ENCODE data around the gene JUN.
"Not testable (repeated sequence)": the region's sequence is repeated elsewhere in the genome, so short reads cannot be mapped to it uniquely, and the experiment has no call there.

JUN gene

DNA sequence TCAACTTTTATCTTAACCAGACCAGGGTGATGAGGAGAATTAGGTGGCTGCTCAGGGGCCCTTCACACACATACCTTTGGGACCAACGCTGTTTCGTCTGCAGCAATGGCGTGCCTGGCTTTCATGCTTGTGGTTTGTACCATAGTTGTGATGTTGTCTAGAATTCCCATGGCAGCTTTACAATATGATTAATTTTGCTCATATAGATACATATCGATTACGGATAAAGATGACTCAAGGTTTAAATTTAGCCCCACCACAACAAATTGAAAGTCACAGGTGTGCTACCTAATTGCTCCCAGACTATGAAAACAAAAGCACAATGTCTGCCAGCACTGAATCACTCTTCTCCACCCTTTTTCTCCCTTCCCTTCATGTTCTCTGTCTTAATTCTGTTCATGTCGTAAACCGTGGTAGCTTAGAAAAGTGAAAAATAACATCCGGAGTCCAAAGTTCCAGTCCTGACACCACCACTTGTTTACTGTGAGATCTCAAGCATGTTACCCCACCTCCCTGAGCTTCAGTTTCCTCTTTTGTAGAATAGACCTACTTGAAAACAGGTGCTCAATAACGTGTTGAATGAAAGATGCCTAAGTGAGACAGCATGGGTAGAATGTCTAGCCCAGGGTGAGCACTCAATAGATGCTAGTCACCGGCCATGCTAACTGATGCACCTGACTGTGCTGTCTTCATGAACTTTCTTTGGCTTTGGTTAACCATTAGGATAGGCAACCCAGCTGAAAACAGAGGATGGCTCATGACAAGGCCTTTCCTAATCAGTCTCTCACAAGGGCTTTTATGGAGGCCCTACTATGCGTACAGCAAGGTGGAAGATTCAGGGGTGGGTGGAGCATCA lies 22.1 kb upstream of the JUN start:
- no peak for DNase-seq

DNA sequence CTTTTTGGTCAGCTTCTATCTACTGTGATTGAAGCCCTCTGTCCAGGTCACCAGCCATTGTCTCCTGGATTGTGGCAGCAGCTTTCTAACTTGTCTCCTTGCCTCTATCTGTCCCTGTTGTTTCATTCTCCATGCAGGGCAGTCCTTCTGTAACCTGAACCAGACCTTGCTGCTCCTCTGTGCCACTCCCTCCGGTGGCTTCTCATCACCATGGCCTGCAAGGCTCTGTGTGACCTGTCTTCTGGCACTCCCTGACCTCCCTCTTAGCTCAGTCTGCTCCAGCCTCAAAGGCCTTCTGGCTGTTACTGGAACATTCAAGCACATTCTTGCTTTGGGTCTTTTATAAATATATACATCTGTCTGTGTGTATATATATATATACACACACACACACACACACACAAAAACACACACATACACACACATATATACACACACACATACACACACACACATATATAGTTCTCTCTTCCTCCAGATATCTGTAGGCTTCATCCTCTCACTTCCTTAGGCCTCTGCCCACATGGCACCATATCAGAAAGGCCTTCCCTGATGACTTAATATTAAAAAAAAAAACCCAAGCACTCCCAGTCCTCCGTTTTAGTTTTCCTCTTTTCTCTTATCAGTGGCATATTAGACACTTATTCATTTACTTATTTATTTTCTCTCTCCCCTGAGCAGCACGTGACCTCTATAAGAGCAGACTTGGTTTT lies 21.2 kb upstream of the JUN start:
- DNase-seq, result no peak

DNA sequence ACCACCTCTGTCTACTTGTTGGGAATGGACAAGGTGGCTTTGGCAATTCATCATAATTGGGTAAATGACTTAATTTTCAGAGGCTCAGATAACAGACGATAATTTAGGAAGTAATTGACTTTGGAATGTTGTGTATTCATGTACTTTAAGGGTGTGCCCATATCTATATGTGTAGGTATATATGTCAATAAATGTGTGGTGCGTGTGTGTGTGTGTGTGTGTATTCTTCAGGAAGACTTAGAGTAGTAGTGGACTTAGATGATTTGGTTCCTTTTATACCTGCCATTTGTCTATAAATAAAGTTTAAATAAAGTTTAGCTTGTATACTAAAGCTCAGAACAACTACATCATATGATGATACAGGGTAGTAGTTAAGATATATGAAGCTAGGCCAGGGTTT lies 20.0 kb upstream of the JUN start:
- no peak for DNase-seq

DNA sequence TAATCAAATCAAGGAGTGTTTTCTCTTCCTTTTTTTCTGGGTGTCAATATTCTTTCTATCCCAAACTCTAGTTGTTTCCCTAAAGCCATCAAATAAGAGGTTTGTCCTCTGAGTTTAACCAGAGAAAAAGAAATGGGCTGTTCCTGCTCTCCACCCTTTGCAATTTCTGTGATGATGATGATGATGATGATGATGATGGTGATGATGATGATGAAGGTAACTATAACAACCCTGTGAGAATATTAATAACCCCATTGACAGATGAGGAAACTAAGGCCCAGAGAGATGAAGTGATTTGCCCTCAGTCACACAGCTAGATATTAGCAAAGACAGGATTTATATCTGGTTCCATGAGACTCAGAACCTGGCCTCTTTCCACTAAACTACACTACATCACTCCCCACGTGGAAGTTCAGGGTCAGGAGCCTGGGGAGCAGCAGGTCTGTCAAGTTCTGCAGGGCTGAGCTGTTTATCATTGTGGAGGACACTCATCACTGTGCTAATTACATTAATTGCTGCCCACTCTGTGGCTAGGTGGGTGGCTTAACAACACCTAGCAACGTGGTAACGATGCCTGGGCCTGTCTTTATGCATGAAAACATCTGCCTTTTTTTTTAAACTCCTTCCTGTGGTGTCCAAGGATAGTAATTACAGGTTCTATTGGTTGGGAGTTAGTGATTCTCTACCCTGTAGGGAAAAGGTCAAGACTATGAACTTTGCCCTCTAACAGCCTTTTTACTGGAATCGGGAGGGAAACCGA lies 19.0 kb upstream of the JUN start:
- no peak for DNase-seq

DNA sequence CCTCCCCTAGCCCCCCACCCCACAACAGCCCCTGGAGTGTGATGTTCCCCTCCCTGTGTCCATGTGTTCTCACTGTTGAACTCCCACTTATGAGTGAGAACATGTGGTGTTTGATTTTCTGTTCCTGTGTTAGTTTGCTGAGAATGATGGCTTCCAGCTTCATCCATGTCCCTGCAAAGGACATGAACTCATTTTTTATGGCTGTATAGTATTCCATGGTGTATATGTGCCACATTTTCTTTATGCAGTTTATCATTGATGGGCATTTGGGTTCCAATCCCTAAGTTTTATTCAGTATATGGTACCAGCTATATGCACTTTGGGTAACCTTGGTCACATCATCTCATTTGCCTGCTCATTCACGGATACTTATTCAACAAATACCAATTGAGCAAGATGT lies 17.4 kb upstream of the JUN start:
- not testable (repeated sequence) for DNase-seq

DNA sequence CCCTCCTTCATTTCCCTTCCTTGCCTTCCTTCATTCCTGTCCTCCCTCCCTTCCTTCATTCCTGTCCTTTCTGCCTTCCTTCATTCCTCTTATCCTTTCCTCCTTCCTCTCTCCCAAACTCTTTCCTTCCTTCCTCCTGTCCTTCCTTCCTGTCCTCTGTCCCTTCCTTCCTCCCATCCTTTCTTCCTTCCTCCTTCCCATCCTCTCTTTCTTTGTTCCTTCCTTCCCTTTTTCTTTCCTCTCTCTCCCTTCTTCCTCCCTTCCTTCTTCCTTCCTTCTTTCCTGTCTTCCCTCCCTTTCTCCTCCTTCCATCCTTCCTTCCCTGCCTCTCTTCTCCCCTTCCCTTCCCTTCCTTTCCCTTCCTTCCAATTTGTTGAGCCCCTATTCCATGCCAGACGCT lies 15.8 kb upstream of the JUN start:
- no peak for DNase-seq

DNA sequence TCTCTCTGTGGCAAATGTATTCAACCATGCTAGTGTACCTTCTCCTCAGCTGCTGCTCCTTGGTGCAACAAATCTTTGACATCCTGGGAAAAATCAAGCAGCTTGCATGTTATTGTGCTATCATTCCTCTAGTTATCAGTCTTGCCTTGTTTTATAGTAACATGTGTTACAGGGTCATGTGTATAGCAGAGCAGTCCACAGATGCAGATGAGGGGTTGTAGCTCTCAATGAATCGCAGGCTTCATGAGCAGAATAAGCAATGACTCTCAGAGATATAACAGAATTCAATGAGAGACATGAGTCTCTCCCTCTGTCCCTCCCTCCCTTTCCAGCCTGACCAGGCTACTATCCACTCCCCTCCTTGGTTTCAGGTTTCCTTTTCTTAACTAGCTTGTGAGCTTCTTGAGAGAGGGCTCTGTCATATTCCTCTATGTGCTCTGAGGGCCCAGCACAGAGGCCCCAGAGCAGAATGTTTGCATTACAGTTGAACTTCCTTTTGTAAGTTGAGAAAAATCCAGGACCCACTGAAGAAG lies 15.1 kb upstream of the JUN start:
- no peak for DNase-seq

DNA sequence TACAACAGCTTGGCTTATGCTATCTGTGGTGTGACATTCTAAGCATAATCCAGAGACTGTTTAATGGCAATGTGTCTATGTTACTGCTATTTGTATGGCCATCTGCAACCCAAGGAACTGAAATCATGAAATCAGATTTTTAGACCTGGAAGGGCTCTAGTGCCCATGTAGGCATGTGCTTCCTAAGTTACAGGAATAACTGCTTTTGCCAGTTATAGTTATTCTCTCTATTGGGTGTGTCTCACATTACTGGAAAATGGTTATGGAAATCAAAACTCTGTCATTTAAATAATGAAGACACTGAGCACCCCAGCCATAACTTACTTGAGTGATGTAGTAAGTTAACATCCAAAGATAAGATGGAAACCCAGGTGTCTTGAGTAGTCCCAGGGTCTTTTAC lies 12.6 kb upstream of the JUN start:
- DNase-seq, result no peak

DNA sequence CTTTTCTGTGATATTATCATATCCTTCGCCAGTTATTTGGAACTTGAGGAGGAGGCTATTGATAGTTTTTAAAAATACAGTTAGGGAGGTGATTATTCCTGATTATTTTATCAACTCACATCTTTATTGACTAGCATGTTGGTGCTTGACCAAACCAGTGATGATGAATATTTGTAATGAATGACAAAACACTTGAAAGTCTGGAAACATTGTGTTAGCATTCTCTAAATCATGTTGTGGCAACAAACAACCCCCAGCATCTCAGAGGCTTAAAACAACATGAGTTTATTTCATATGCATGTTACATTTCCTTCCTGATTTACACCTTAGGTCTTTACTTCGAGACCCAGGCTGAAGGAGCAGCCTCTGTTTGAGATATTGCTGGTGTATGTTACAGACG lies 10.7 kb upstream of the JUN start:
- no peak for DNase-seq

DNA sequence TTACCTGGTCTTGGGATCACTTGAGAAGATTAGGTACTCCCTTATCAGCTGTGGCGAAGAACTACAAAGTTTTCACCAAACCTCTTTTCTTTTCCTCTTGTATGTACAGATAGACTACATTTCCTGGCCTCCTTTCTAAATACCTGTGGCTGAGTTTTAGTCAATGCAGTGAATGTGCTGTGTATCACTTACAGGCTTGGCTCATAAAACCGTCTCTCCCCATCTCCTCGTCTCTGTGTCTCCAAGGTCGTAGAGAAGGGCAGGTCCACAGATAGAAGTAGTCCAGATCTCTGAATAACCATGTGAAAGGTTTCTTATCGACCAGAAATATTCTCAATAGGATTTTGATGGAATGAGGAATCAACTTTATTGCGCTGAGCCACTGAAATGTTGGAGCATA lies 9.0 kb upstream of the JUN start:
- DNase-seq, result no peak

DNA sequence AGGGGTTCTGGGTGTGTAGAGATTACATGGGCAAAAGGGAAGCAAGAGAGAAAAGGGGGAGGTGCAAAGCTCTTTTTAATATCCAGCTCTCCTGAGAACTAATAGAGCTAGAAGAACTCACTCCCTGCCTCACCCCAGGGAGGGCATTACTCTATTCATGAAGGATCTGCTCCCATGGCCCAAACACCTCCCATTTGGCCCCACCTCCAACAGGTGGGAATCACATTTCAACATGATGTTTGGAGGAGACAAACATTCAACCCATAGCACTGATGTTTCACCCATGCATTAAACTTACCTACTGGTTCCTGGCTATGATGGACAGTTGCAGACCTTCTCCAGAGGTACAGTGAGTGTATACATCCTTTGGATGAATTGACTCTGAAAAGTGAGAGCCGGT lies 7.3 kb upstream of the JUN start:
- DNase-seq, result no peak

DNA sequence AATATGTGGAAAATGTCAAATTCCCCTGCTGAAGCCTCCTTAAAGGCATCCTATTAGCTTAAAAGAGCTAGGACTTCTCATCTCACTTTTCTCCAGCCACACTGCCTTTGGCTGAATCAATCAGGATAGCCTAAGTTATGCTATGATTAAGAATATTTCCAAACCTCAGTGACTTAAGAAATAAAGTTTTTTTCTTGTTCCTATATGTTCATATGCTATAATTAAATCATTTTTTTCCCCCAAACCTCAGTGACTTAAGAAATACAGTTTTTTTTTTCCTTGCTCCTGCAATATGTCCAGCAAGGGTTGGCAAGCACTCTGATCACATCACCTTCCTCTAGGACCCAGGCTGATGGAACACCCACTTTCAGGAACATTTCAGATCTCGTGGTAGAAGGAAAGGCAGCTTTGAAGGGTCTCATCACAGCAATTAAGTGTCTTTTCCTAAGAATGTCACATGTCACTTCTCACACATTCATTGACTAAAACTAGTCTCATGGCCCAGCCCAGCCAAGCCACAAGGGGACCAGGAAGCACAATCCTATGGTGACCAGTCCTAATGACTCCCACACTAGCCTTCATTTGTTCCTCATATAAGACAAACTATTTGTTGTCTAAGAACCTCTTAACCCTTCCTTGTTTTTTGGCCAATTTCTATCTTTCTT lies 6.3 kb upstream of the JUN start:
- DNase-seq, result peak; percentile 65

DNA sequence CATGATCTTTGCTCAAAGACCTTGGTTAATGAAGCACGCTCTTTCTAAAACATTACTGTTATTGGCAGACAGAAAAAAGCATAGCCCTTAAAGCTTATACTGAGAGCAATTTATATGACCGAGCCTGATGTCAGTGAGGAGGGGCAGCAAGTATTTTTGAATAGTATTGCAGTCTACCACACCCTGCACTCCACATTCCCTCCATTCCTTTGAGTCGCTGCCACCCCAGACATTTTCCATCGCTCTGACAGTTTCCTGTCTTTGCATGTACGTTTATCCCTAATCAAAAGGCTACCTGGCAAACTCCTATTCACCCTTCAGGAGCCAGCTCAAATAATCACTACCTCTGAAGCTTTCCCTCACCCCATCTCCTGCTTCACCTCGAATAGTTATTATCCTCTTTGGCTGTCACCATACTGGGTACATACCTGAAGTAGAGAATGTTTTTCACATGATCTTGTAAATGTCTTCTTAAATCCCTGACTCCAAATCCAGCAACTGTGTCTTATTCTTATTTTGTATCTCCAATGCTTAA lies 5.5 kb upstream of the JUN start:
- DNase-seq, result no peak

DNA sequence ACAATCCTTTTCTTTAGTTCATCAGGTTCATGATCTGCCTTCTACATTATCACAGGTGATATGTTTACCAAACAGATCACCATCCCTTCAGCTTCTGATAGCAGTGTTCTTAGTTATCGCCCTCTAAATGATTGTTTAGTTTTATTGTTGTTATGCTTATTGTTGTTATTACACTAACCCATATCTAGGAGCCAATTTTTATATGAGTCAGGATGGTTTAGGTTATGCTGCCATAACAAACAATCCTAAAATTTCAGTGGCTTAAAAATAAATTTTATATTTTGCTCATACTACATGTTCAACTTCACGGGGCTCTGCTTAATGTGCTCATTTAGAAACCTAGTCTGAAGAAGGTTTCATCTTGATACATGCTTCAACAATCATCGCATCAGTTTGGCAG lies 4.4 kb upstream of the JUN start:
- DNase-seq, result no peak

DNA sequence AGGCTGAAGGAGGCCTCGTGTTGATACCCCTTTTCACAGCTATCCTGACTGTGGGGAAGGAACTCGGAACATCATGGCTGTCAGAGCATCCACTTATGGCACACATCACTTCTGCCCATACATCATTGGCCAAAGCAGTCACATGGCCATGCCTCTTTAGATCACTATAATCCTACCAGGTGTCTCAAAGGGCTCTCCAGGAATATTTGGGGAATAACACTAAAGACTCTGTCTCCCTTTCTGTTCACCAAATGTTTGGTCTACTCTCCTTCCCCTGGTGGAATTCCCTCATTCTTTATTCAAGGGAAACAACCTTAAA lies 3.0 kb upstream of the JUN start:
- no peak for DNase-seq

DNA sequence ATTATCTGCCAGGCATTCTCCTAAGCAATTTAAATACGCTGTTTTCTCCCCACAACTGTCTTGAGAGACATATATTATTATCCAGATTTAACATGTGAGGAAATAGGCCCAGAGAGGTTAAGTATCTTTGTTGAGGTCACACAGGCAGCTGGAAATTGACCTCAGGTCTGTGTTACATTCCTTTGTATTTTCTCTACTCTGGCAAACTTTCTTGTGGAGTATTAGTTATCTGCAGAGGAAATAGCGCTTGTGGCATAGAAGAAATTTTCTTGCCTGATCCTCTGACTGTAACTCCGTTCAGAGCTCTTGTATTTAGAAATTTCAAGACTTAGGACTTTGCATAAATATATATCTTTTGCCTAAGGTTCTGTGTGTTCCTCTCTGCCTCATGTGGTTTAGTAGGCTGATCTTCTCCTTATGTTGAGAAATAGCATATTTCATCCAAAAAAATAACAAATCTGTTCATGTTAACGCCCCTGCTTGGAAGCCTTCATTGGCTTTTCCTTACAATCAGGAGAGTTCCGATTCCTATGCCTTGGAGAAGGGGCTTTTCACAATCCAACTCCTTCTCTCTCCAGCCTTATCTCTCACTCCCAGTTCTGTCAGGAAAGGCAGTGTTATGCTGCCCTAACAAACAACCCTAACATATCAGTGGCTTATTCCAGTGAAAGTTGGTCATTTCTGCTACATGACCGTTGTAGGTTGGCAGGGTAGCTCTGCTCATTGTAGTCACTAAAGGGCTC lies 2.5 kb upstream of the JUN start:
- no peak for DNase-seq

DNA sequence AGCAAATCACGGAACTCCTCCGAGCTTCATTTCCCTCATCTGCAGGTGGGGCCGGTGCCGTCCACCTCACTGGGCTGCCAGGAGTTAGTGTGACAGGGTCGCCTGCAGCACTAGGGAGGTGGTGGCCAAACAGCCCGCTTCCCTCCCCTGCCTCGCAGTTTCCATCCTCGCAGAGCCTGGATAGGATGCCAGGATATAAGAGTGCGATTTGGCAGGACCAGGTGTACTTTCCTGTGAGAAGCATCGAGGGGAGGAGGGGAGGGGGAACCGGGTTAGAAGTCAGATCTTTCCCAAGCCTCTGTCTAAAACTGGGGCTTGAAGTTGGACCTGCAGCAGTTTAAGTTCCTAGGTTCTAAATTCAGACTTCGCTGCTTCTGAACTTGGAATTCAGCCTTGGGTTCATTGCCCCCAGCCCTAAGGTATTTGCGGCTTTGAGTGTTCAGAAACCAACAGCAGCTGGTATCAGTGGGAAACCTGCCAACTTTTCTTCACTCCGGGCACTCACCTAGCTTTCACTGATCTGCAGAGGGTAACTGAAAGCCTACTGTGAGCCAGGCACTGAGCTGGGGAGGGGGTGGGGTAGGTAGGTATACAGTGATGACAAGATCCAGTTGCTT lies 1.7 kb upstream of the JUN start:
- DNase-seq, result no peak

DNA sequence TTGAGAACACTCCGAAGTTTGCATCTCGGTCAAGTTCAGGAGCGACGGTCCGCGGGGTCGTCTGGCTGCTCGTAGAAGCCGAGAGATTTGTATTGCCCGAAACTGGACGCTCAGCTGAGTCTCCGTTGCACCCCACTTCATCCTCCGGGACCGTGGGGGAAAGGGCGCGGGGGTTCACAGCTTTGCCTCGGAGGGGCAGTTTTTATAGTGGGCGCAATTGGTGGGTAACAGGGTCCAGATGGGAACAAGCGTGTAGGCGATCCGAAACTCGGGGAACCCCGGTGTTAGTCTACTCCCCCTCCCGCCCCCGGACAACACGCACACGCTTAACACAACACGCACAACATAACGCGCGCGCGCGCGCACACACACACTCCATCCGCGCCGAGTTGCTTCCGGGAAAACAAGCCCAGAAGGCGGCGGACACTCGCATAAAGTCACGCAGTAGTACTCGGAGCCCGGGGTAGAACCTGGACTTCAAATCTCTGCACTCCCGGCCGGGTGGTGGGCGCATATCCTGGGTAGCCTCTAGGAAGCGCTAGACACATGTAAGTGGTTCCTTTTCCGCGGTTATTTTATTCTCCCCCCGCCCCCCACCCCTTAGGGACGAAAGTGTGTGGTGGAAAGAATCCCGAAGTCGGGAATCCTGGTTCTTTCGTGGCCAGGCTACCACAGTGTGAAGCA lies 1.1 kb upstream of the JUN start:
- DNase-seq, result peak; percentile 88

DNA sequence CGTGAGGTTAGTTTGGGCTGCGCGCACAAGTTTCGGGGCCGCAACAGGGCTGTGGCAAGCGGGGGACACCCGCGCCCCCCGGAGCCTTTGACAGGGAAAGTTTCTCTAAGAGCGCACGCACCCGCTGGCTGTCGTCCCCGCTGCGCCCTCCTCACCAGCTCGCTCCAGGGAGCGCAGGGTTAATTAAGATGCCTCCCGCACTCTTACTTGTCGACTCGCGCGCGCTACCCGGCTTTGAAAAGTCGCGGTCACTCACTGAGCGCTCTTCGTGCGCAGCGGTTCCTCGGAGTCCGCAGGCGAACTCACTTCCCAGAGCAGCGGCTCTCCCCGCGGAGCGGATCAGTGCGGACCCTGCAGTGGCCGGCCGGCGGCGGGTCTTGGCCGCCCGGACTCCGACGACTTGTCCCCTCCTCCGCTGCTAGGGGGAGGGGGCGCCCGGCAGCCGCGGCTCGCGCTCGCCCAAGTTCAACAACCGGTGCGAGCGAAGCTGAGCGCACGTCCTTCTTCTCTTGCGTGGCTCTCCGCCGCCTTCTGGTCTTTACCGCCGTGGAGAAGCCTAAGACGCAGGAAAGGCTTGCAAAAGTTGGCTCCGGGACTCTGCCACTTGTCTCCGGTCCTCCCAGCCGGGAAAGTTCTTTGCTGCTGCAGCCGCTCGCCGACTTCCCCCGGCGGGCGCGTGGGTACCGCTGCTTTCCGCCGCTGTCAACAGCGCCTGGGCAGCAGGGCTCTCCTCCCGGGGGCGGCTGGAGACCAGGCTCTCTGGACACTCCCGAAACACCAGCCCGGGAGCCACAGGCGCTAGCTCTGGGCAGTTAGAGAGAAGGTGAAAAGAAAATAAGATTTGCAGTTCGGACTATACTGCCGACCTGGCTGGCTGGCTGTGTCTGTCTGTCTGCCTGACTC lies 506 bp downstream of the JUN start:
- peak; percentile 67 for DNase-seq
